Activated naive CD8-positive, alpha-beta T cell treated with anti-CD3 and anti-CD28 coated beads for 36 hours (primary cell): ENCODE data around the gene ECM1. TPM values are rescaled to one million over a fixed set of nuclear protein-coding genes. Genes with fewer than 3 reads are reported as not detected.

ENCODE experiments used
- DNase-seq: peaks from one replicate; pipeline ENCODE4 v3.0.0; 2021
- H3K27ac Mint-ChIP-seq: one replicate; pipeline ENCODE4 v1.8.0; 2022; ENCODE audit warnings: mild to moderate bottlenecking, moderate library complexity, mixed read lengths
- H3K27me3 Mint-ChIP-seq: one replicate; pipeline ENCODE4 v1.8.0; 2022; ENCODE audit warnings: mild to moderate bottlenecking, mixed read lengths
- H3K36me3 Mint-ChIP-seq: one replicate; pipeline ENCODE4 v1.8.0; 2021; ENCODE audit warnings: mild to moderate bottlenecking, mixed read lengths
- H3K4me1 Mint-ChIP-seq: one replicate; pipeline ENCODE4 v1.8.0; 2021; ENCODE audit warnings: mixed read lengths
- H3K4me3 Mint-ChIP-seq: one replicate; pipeline ENCODE4 v1.8.0; 2022; ENCODE audit warnings: mild to moderate bottlenecking, moderate library complexity, mixed read lengths
- H3K9me3 Mint-ChIP-seq: one replicate; pipeline ENCODE4 v1.8.0; 2022; ENCODE audit warnings: mixed read lengths
- total RNA-seq, 2 experiments: library from RNA; stranded (reverse); gene quantifications; one replicate each; pipeline ENCODE4 v1.2.3, GENCODE V29; 2021

The ECM1 gene
- total RNA-seq, 2 experiments from 2014 or later: 0.88 to 0.99 TPM

- Mint-ChIP-seq H3K36me3 (no peaks in the 10 kb centered on the region), H3K9me3 (no peaks in the 10 kb centered on the region), H3K27ac (no peak overlapping the region), H3K4me3 (no peak overlapping the region), H3K27me3 (no peaks in the 10 kb centered on the region), H3K4me1 (peaks cover 2% of the 10 kb centered on the region)
- no peak for DNase-seq
These were observed 17.4 kb downstream of the ECM1 start for GRCh38 chr1:150525348-150525747.

- Mint-ChIP-seq H3K27ac (no peak overlapping the region), H3K36me3 (no peaks in the 10 kb centered on the region), H3K4me3 (no peak overlapping the region), H3K27me3 (no peaks in the 10 kb centered on the region), H3K4me1 (peaks cover 3% of the 10 kb centered on the region), H3K9me3 (no peaks in the 10 kb centered on the region)
- DNase-seq: no peak
These were observed 20.3 kb downstream of the ECM1 start for GRCh38 chr1:150528196-150528595.

- H3K27ac Mint-ChIP-seq: no peak overlapping the region
- no peaks in the 10 kb centered on the region for H3K27me3 Mint-ChIP-seq
- H3K4me3 Mint-ChIP-seq: no peak overlapping the region
- no peaks in the 10 kb centered on the region for H3K36me3 Mint-ChIP-seq
- DNase-seq: no peak
- H3K9me3 Mint-ChIP-seq: no peaks in the 10 kb centered on the region
- H3K4me1 Mint-ChIP-seq: peaks cover 3% of the 10 kb centered on the region
These were observed 21.1 kb downstream of the ECM1 start for GRCh38 chr1:150529017-150529416.

- Mint-ChIP-seq H3K4me3 (no peak overlapping the region), H3K4me1 (peaks cover 3% of the 10 kb centered on the region), H3K27me3 (no peaks in the 10 kb centered on the region), H3K36me3 (no peaks in the 10 kb centered on the region), H3K9me3 (no peaks in the 10 kb centered on the region), H3K27ac (no peak overlapping the region)
- DNase-seq: no peak
These were observed 22.7 kb downstream of the ECM1 start for GRCh38 chr1:150530491-150531159.

GRCh38 chr1:150532860-150533259, 25.0 kb downstream of the ECM1 start:
- Mint-ChIP-seq H3K4me3 (no peak overlapping the region), H3K27ac (peak overlapping the region; percentile 16), H3K36me3 (no peaks in the 10 kb centered on the region), H3K9me3 (no peaks in the 10 kb centered on the region), H3K27me3 (no peaks in the 10 kb centered on the region), H3K4me1 (peaks cover 3% of the 10 kb centered on the region)
- DNase-seq: no peak

GRCh38 chr1:150534002-150534401, 26.1 kb downstream of the ECM1 start:
- no peak overlapping the region for H3K27ac Mint-ChIP-seq
- H3K27me3 Mint-ChIP-seq: no peaks in the 10 kb centered on the region
- no peak overlapping the region for H3K4me3 Mint-ChIP-seq
- no peaks in the 10 kb centered on the region for H3K9me3 Mint-ChIP-seq
- peaks cover 3% of the 10 kb centered on the region for H3K4me1 Mint-ChIP-seq
- no peak for DNase-seq
- no peaks in the 10 kb centered on the region for H3K36me3 Mint-ChIP-seq

- H3K4me3 Mint-ChIP-seq: no peak overlapping the region
- H3K36me3 Mint-ChIP-seq: no peaks in the 10 kb centered on the region
These were observed 27.8 kb downstream of the ECM1 start for GRCh38 chr1:150535511-150536287.

GRCh38 chr1:150536836-150537731, 29.2 kb downstream of the ECM1 start:
- no peaks in the 10 kb centered on the region for H3K36me3 Mint-ChIP-seq
- H3K27ac Mint-ChIP-seq: no peak overlapping the region
- DNase-seq: no peak
- no peaks in the 10 kb centered on the region for H3K9me3 Mint-ChIP-seq
- H3K27me3 Mint-ChIP-seq: peaks cover 2% of the 10 kb centered on the region
- no peak overlapping the region for H3K4me3 Mint-ChIP-seq
- peaks cover 3% of the 10 kb centered on the region for H3K4me1 Mint-ChIP-seq

More at GRCh38 chr1:150535511-150536287, 27.8 kb downstream of the ECM1 start:
- H3K27me3 Mint-ChIP-seq: no peaks in the 10 kb centered on the region
- no peak for DNase-seq
- H3K4me1 Mint-ChIP-seq: peaks cover 3% of the 10 kb centered on the region
- H3K27ac Mint-ChIP-seq: no peak overlapping the region
- no peaks in the 10 kb centered on the region for H3K9me3 Mint-ChIP-seq

GRCh38 chr1:150537732-150538684, 30.1 kb downstream of the ECM1 start:
- DNase-seq: no peak
- Mint-ChIP-seq H3K9me3 (no peaks in the 10 kb centered on the region), H3K27ac (no peak overlapping the region), H3K4me1 (no peaks in the 10 kb centered on the region), H3K4me3 (no peak overlapping the region), H3K27me3 (peaks cover 9% of the 10 kb centered on the region), H3K36me3 (no peaks in the 10 kb centered on the region)

GRCh38 chr1:150543500-150544143, 35.7 kb downstream of the ECM1 start:
- Mint-ChIP-seq H3K4me1 (peaks cover 3% of the 10 kb centered on the region), H3K27me3 (peaks cover 47% of the 10 kb centered on the region), H3K27ac (no peak overlapping the region), H3K36me3 (no peaks in the 10 kb centered on the region), H3K4me3 (no peak overlapping the region), H3K9me3 (no peaks in the 10 kb centered on the region)
- DNase-seq: no peak

- Mint-ChIP-seq H3K36me3 (no peaks in the 10 kb centered on the region), H3K4me3 (no peak overlapping the region), H3K4me1 (peaks cover 3% of the 10 kb centered on the region), H3K27me3 (peaks cover 47% of the 10 kb centered on the region), H3K27ac (no peak overlapping the region), H3K9me3 (no peaks in the 10 kb centered on the region)
- DNase-seq: no peak
These were observed 36.3 kb downstream of the ECM1 start for GRCh38 chr1:150544204-150544603.

- Mint-ChIP-seq H3K36me3 (no peaks in the 10 kb centered on the region), H3K4me3 (no peak overlapping the region), H3K9me3 (no peaks in the 10 kb centered on the region), H3K27ac (no peak overlapping the region), H3K27me3 (peaks cover 60% of the 10 kb centered on the region), H3K4me1 (peaks cover 7% of the 10 kb centered on the region)
- no peak for DNase-seq
These were observed 37.6 kb downstream of the ECM1 start for GRCh38 chr1:150545486-150546032.

GRCh38 chr1:150546294-150546937, 38.5 kb downstream of the ECM1 start:
- Mint-ChIP-seq H3K27ac (no peak overlapping the region), H3K4me3 (no peak overlapping the region), H3K9me3 (no peaks in the 10 kb centered on the region), H3K27me3 (peaks cover 68% of the 10 kb centered on the region), H3K4me1 (peaks cover 9% of the 10 kb centered on the region), H3K36me3 (no peaks in the 10 kb centered on the region)
- no peak for DNase-seq
